ENCODE data around the gene AP2S1.

The AP2S1 gene

DNA sequence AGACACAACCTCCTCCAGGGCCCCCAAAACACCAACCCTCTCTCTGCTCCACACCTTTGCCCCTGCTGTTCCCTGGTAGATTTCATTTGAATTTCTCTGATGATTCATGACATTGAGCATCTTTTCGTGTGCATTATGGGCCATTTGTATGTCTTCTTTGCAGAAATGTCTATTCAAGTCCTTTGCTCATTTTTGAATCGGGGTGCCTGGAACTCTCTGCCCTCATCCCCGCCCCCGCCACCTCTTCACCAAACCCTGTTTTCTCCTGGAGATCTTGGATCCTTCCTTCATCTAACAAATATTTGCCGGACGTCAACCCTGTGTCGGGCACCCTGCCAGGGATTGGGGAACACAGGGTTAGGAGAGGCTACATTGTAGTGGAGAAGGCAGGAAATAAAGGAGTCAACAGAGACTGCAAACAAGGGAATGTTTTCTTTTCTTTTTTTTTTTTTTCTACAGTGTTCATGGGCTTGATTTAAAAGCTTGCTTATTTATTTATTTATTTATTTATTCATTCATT lies 36.7 kb downstream of the AP2S1 start:
- Histone ChIP-seq H3K27ac (ENCODE audit: low read depth, low read length) (no peak overlapping the region), H3K79me2 (ENCODE audit: control insufficient read depth, insufficient read depth, low read length, poor library complexity) (no peaks in the 10 kb centered on the region), H3K4me3 (ENCODE audit: low read depth, low read length) (no peak overlapping the region), H2BK120ac (ENCODE audit: insufficient read depth, low read length, poor library complexity) (no peak overlapping the region), H3K4me1 (ENCODE audit: control insufficient read depth in 1 of 2, insufficient read depth in 2 of 2, low read length in 2 of 2) (no peaks in the 10 kb centered on the region), H3K79me1 (ENCODE audit: low read length) (no peaks in the 10 kb centered on the region), H3K9me3 (ENCODE audit: insufficient read depth, low read depth, low read length) (peaks cover 2% of the 10 kb centered on the region), H3K9ac (ENCODE audit: low read length) (no peak overlapping the region), H3K4me2 (ENCODE audit: low read length) (no peak overlapping the region), H3K27me3 (ENCODE audit: insufficient read depth, low read length) (no peaks in the 10 kb centered on the region), H2BK12ac (ENCODE audit: low read length) (no peak overlapping the region), H3K14ac (ENCODE audit: low read length) (no peak overlapping the region), H3K36me3 (ENCODE audit: control insufficient read depth in 1 of 2, insufficient read depth in 2 of 2, low read length in 2 of 2) (no peaks in the 10 kb centered on the region), H3K18ac (ENCODE audit: low read length) (no peak overlapping the region), H2AFZ (ENCODE audit: insufficient read depth, low read length, poor library complexity) (no peak overlapping the region), H2AK5ac (ENCODE audit: low read length) (no peak overlapping the region), H4K8ac (ENCODE audit: low read depth, low read length) (no peak overlapping the region), H4K91ac (ENCODE audit: low read depth, low read length) (no peak overlapping the region), H3K4ac (ENCODE audit: low read depth, low read length) (no peak overlapping the region), H4K12ac (ENCODE audit: low read depth, low read length) (no peak overlapping the region), H3K23ac (ENCODE audit: low read length) (no peak overlapping the region), H2BK5ac (ENCODE audit: low read depth, low read length, poor library complexity) (no peak overlapping the region)
- WGBS (ENCODE audit: extremely low coverage, insufficient coverage, insufficient read length), result no CpG with 5 or more reads among the region's 7 CpGs
- no peak for DNase-seq

- Histone ChIP-seq H4K8ac (ENCODE audit: low read depth, low read length) (no peak overlapping the region), H3K36me3 (ENCODE audit: control insufficient read depth in 1 of 2, insufficient read depth in 2 of 2, low read length in 2 of 2) (no peaks in the 10 kb centered on the region), H3K79me2 (ENCODE audit: control insufficient read depth, insufficient read depth, low read length, poor library complexity) (no peaks in the 10 kb centered on the region), H2BK120ac (ENCODE audit: insufficient read depth, low read length, poor library complexity) (no peak overlapping the region), H3K79me1 (ENCODE audit: low read length) (no peaks in the 10 kb centered on the region), H3K9me3 (ENCODE audit: insufficient read depth, low read depth, low read length) (peaks cover 2% of the 10 kb centered on the region), H3K27ac (ENCODE audit: low read depth, low read length) (no peak overlapping the region), H3K23ac (ENCODE audit: low read length) (no peak overlapping the region), H3K9ac (ENCODE audit: low read length) (no peak overlapping the region), H3K14ac (ENCODE audit: low read length) (no peak overlapping the region), H4K12ac (ENCODE audit: low read depth, low read length) (no peak overlapping the region), H2AK5ac (ENCODE audit: low read length) (no peak overlapping the region), H2AFZ (ENCODE audit: insufficient read depth, low read length, poor library complexity) (no peak overlapping the region), H3K4ac (ENCODE audit: low read depth, low read length) (no peak overlapping the region), H3K27me3 (ENCODE audit: insufficient read depth, low read length) (no peaks in the 10 kb centered on the region), H4K91ac (ENCODE audit: low read depth, low read length) (no peak overlapping the region), H3K4me2 (ENCODE audit: low read length) (no peak overlapping the region), H3K18ac (ENCODE audit: low read length) (no peak overlapping the region), H3K4me3 (ENCODE audit: low read depth, low read length) (no peak overlapping the region), H3K4me1 (ENCODE audit: control insufficient read depth in 1 of 2, insufficient read depth in 2 of 2, low read length in 2 of 2) (no peaks in the 10 kb centered on the region), H2BK12ac (ENCODE audit: low read length) (no peak overlapping the region), H2BK5ac (ENCODE audit: low read depth, low read length, poor library complexity) (no peak overlapping the region)
- no peak for DNase-seq
- no CpG with 5 or more reads among the region's 24 CpGs for WGBS (ENCODE audit: extremely low coverage, insufficient coverage, insufficient read length)
These were observed 37.4 kb downstream of the AP2S1 start for GRCh38 chr19:46812977-46813838.

DNA sequence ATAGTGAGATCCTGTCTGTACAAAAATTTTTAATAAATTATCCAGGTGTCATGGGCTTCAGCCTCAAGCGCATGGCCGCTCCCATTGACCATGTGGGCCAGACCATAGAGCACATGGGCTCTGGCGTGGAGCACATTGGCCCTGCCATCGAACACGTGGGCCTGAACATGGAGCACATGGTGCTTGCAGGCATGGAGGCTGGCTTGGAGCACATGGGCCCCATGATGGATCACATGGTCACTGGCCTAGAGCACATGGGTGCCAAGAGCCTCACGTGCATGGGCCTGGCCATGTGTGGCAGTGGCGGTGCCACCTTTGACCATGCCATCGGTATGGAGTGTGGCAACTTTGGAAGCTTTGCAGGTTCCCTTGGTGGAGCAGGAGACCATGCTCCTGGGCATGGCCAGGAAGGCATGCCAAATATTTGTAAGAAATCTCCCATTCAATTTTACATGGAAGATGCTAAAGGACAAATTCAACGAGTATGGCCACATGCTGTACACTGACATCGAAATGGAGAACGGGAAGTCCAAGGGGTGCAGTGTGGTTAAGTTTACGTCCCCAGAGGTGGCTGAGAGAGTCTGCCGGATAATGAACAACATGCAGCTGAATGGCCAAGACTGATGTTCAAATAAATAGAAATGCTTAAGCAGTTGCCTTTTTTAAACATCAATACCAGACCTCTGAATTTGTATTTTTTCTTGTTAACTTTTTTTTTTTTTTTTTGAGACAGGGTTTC lies 40.9 kb downstream of the AP2S1 start:
- Histone ChIP-seq H3K9me3 (ENCODE audit: insufficient read depth, low read depth, low read length) (no peaks in the 10 kb centered on the region), H3K4ac (ENCODE audit: low read depth, low read length) (no peak overlapping the region), H3K18ac (ENCODE audit: low read length) (no peak overlapping the region), H3K79me1 (ENCODE audit: low read length) (no peaks in the 10 kb centered on the region), H4K8ac (ENCODE audit: low read depth, low read length) (no peak overlapping the region), H3K4me2 (ENCODE audit: low read length) (no peak overlapping the region), H3K27me3 (ENCODE audit: insufficient read depth, low read length) (no peaks in the 10 kb centered on the region), H3K23ac (ENCODE audit: low read length) (no peak overlapping the region), H2AFZ (ENCODE audit: insufficient read depth, low read length, poor library complexity) (no peak overlapping the region), H3K4me3 (ENCODE audit: low read depth, low read length) (no peak overlapping the region), H3K4me1 (ENCODE audit: control insufficient read depth in 1 of 2, insufficient read depth in 2 of 2, low read length in 2 of 2) (no peaks in the 10 kb centered on the region), H4K91ac (ENCODE audit: low read depth, low read length) (no peak overlapping the region), H3K9ac (ENCODE audit: low read length) (no peak overlapping the region), H4K12ac (ENCODE audit: low read depth, low read length) (no peak overlapping the region), H2BK12ac (ENCODE audit: low read length) (no peak overlapping the region), H3K79me2 (ENCODE audit: control insufficient read depth, insufficient read depth, low read length, poor library complexity) (no peaks in the 10 kb centered on the region), H2BK120ac (ENCODE audit: insufficient read depth, low read length, poor library complexity) (no peak overlapping the region), H3K36me3 (ENCODE audit: control insufficient read depth in 1 of 2, insufficient read depth in 2 of 2, low read length in 2 of 2) (no peaks in the 10 kb centered on the region), H3K14ac (ENCODE audit: low read length) (no peak overlapping the region), H2AK5ac (ENCODE audit: low read length) (no peak overlapping the region), H2BK5ac (ENCODE audit: low read depth, low read length, poor library complexity) (no peak overlapping the region), H3K27ac (ENCODE audit: low read depth, low read length) (no peak overlapping the region)
- no CpG with 5 or more reads among the region's 13 CpGs for WGBS (ENCODE audit: extremely low coverage, insufficient coverage, insufficient read length)
- no peak for DNase-seq

DNA sequence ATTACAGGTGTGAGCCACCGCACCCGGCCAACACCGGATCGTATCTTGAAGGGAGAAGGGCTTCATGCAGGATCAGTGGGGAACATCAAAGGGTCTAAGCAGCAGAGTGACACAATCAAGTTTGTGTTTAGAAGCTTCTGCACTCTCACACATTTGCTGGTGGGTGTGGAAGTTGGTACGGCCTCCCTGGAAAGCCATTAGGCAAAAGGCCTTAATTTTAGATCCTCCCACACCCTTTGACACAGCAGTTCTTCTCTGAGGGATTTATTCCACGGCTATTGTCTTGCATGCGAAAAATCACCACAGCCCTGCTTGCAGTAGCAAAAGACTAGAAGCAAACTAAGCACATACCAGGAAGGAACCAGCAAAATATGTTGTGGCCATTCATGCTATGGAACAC lies 44.0 kb downstream of the AP2S1 start:
- Histone ChIP-seq H2AFZ (ENCODE audit: insufficient read depth, low read length, poor library complexity) (no peak overlapping the region), H4K12ac (ENCODE audit: low read depth, low read length) (no peak overlapping the region), H2BK120ac (ENCODE audit: insufficient read depth, low read length, poor library complexity) (no peak overlapping the region), H4K8ac (ENCODE audit: low read depth, low read length) (no peak overlapping the region), H2BK12ac (ENCODE audit: low read length) (no peak overlapping the region), H2AK5ac (ENCODE audit: low read length) (no peak overlapping the region), H3K9ac (ENCODE audit: low read length) (no peak overlapping the region), H3K4me3 (ENCODE audit: low read depth, low read length) (no peak overlapping the region), H3K9me3 (ENCODE audit: insufficient read depth, low read depth, low read length) (no peaks in the 10 kb centered on the region), H3K14ac (ENCODE audit: low read length) (no peak overlapping the region), H2BK5ac (ENCODE audit: low read depth, low read length, poor library complexity) (no peak overlapping the region), H3K79me2 (ENCODE audit: control insufficient read depth, insufficient read depth, low read length, poor library complexity) (no peaks in the 10 kb centered on the region), H3K36me3 (ENCODE audit: control insufficient read depth in 1 of 2, insufficient read depth in 2 of 2, low read length in 2 of 2) (no peaks in the 10 kb centered on the region), H3K4ac (ENCODE audit: low read depth, low read length) (no peak overlapping the region), H3K18ac (ENCODE audit: low read length) (no peak overlapping the region), H3K4me1 (ENCODE audit: control insufficient read depth in 1 of 2, insufficient read depth in 2 of 2, low read length in 2 of 2) (peaks cover 0 to 2% of the 10 kb centered on the region in 2 experiments), H3K4me2 (ENCODE audit: low read length) (no peak overlapping the region), H3K27ac (ENCODE audit: low read depth, low read length) (no peak overlapping the region), H4K91ac (ENCODE audit: low read depth, low read length) (no peak overlapping the region), H3K23ac (ENCODE audit: low read length) (no peak overlapping the region), H3K79me1 (ENCODE audit: low read length) (no peaks in the 10 kb centered on the region), H3K27me3 (ENCODE audit: insufficient read depth, low read length) (no peaks in the 10 kb centered on the region)
- DNase-seq, result no peak
- WGBS (ENCODE audit: extremely low coverage, insufficient coverage, insufficient read length), result no CpG with 5 or more reads among the region's 7 CpGs
